ENCODE results near the gene MYO18B. TPM values are rescaled to one million over a fixed set of nuclear protein-coding genes. Genes with fewer than 3 reads are reported as not detected.

MYO18B gene
- total RNA-seq, 1 donor from 2014 or later: 0.49 TPM

DNA sequence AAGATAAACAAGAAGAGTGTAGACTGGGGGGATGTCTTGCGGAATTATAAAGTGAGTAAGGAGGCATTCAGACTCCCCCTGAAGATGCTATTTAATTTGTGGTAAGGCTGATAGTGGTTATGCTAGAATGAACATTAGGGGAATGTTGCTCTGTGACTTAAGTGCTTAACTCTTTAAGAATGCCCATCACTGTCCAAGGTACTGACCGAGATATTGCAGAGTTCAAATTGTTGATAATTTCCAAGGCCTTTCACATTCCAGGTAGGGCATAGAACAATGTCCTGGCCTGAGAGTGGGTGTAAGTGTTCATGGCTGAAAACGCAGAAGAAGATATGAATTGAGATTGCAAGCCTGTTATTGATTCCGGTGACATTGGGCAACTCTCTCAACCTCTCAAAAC, 337.0 kb downstream of the MYO18B start:
- no peak overlapping the region for H3K4me3 Mint-ChIP-seq
- DNase-seq: no peak
- no peaks in the 10 kb centered on the region for H3K36me3 Mint-ChIP-seq (ENCODE audit: low read depth)
- no peak overlapping the region for H3K27ac Mint-ChIP-seq
- no peaks in the 10 kb centered on the region for H3K9me3 Mint-ChIP-seq
- H3K4me1 Mint-ChIP-seq: no peaks in the 10 kb centered on the region
- no peaks in the 10 kb centered on the region for H3K27me3 Mint-ChIP-seq
- intact Hi-C loops (cut with micrococcal nuclease): no loop called here

Other genes starting within 250 kb of the MYO18B start
- gene GRK3, start 177.5 kb upstream of the MYO18B start, total RNA-seq: 30.1 and 31.4 TPM in 2 replicates

Measured in activated CD4-positive, alpha-beta T cell treated with anti-CD3 and anti-CD28 coated beads, Interleukin-2, amount 10 ng/mL, durations not matched to agents 24 days and 14 days (primary cell).